Caco-2 (cell line): ENCODE measurements around the gene MTMR12. TPM values are rescaled to one million over a fixed set of nuclear protein-coding genes. Genes with fewer than 3 reads are reported as not detected.

Source experiments
- BruUV-seq: library from RNA; stranded (reverse); fragments of 400-500 nt; replicated peaks from 2 replicates; lab custom pipeline; 2021; lab: Mats Ljungman, UMichigan
- CTCF ChIA-PET: fragments of 300-600 bp; sonication (Branson Sonifier 250); formaldehyde crosslinking; loops from one replicate; lab custom pipeline; 2022; ENCODE audit warnings: antibody characterized with exemption; lab: Charles Lee
- POLR2A ChIA-PET: fragments of 300-600 bp; sonication (Branson Sonifier 250); formaldehyde crosslinking; loops from one replicate; lab custom pipeline; 2022; ENCODE audit warnings: antibody characterized with exemption; lab: Charles Lee
- DNase-seq, 2 experiments: peaks; one replicate each; pipeline versions ENCODE4 v3.0.0 to v3.0.0-alpha.2; 2020 to 2022
- H3K27me3 ChIP-seq: replicated peaks from 2 replicates; pipeline ENCODE4 v1.6.0; 2011; ENCODE audit warnings: low read length; ENCODE audit not compliant: control insufficient read depth, insufficient read depth
- H3K36me3 ChIP-seq: 2 replicates; pipeline ENCODE4 v1.5.1; 2011; ENCODE audit warnings: low read length; ENCODE audit not compliant: control insufficient read depth, insufficient read depth
- H3K4me1 ChIP-seq: fragments of 250-450 bp; sonication (Bioruptor Pico); 2 replicates; pipeline ENCODE4 v1.5.1; 2020; ENCODE audit warnings: mild to moderate bottlenecking
- H3K4me3 ChIP-seq: 2 replicates; pipeline ENCODE4 v1.5.1; 2011; ENCODE audit warnings: low read depth, mild to moderate bottlenecking, control low read depth, low read length
- H3K9me3 ChIP-seq: fragments of 250-450 bp; sonication (Bioruptor Pico); 2 replicates; pipeline ENCODE4 v1.5.1; 2020; ENCODE audit warnings: mild to moderate bottlenecking, moderate library complexity
- H3K27ac Mint-ChIP-seq: one replicate; pipeline ENCODE4 v1.8.0; 2022; ENCODE audit warnings: mixed read lengths; ENCODE audit not compliant: unreplicated experiment
- H3K27me3 Mint-ChIP-seq: one replicate; pipeline ENCODE4 v1.8.0; 2022; ENCODE audit warnings: mixed read lengths; ENCODE audit not compliant: insufficient read depth, unreplicated experiment
- H3K36me3 Mint-ChIP-seq: one replicate; pipeline ENCODE4 v1.8.0; 2022; ENCODE audit warnings: mild to moderate bottlenecking, mixed read lengths; ENCODE audit not compliant: insufficient read depth, unreplicated experiment
- H3K4me1 Mint-ChIP-seq: one replicate; pipeline ENCODE4 v1.8.0; 2022; ENCODE audit warnings: low read depth, mixed read lengths; ENCODE audit not compliant: unreplicated experiment
- H3K4me3 Mint-ChIP-seq: one replicate; pipeline ENCODE4 v1.8.0; 2022; ENCODE audit warnings: mild to moderate bottlenecking, moderate library complexity, mixed read lengths; ENCODE audit not compliant: unreplicated experiment
- H3K9me3 Mint-ChIP-seq: one replicate; pipeline ENCODE4 v1.8.0; 2022; ENCODE audit warnings: mixed read lengths; ENCODE audit not compliant: unreplicated experiment
- intact Hi-C: fragments of 100-400 bp; cut with micrococcal nuclease; formaldehyde crosslinking; loops from one replicate; pipeline ENCODE4 v1.10.0; 2022; ENCODE audit not compliant: unreplicated experiment
- total RNA-seq: library from RNA; stranded (reverse); gene quantifications from 2 replicates; pipeline ENCODE4 v1.2.3, GENCODE V29; 2022
- TF ChIP-seq, protein P1 (sequence below), 2 experiments: fragments of 200-600 bp in 1 of 2; IDR thresholded peaks; 1 replicate in 1 of 2; 2 replicates in 1 of 2; pipeline versions ENCODE4 v1.5.1 to v1.8.0; 2011 to 2022; ENCODE audit warnings: antibody characterized with exemption in 1 of 2, control low read depth in 1 of 2, inconsistent platforms in 1 of 2, low read depth in 1 of 2, low read length in 1 of 2, mild to moderate bottlenecking in 1 of 2, moderate library complexity in 1 of 2; ENCODE audit not compliant: insufficient read depth in 1 of 2, severe bottlenecking in 1 of 2, unreplicated experiment in 1 of 2

MTMR12 gene
- total RNA-seq, 1 experiment from 2014 or later: 35.1 TPM

GRCh38 chr5:32319926-32320543 lies 7.3 kb upstream of the MTMR12 start:
- Histone ChIP-seq H3K9me3 (peaks cover 7% of the 10 kb centered on the region), H3K36me3 (no peaks in the 10 kb centered on the region; the same call in 1 of the 2 replicates), H3K4me1 (no peaks in the 10 kb centered on the region), H3K27me3 (no peaks in the 10 kb centered on the region), H3K4me3 (no peak overlapping the region)
- ChIA-PET POLR2A (interaction anchor here (0.6 kb wide), 1 partner anchor 179 kb away, joined by 3 read pairs; no protein-coding TSS in a partner anchor), CTCF (interaction anchor here (0.8 kb wide), 1 partner anchor 88 kb away, joined by 5 read pairs; no protein-coding TSS in a partner anchor)
- no TSS peak for BruUV-seq
- intact Hi-C loops: no loop called here
- H3K36me3 Mint-ChIP-seq: peaks cover 6% of the 10 kb centered on the region
- no peaks in the 10 kb centered on the region for H3K9me3 Mint-ChIP-seq
- TF ChIP-seq, protein P1, sequence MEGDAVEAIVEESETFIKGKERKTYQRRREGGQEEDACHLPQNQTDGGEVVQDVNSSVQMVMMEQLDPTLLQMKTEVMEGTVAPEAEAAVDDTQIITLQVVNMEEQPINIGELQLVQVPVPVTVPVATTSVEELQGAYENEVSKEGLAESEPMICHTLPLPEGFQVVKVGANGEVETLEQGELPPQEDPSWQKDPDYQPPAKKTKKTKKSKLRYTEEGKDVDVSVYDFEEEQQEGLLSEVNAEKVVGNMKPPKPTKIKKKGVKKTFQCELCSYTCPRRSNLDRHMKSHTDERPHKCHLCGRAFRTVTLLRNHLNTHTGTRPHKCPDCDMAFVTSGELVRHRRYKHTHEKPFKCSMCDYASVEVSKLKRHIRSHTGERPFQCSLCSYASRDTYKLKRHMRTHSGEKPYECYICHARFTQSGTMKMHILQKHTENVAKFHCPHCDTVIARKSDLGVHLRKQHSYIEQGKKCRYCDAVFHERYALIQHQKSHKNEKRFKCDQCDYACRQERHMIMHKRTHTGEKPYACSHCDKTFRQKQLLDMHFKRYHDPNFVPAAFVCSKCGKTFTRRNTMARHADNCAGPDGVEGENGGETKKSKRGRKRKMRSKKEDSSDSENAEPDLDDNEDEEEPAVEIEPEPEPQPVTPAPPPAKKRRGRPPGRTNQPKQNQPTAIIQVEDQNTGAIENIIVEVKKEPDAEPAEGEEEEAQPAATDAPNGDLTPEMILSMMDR (IDR thresholded peaks at IDR 0.05; ENCODE audit: insufficient read depth in 1 of 2, low read depth in 1 of 2, low read length in 1 of 2, severe bottlenecking in 1 of 2, unreplicated experiment in 1 of 2): no peak
- no peaks in the 10 kb centered on the region for H3K4me1 Mint-ChIP-seq
- no peaks in the 10 kb centered on the region for H3K27me3 Mint-ChIP-seq
- H3K4me3 Mint-ChIP-seq: no peak overlapping the region
- no peak for DNase-seq
- no peak overlapping the region for H3K27ac Mint-ChIP-seq

DNA sequence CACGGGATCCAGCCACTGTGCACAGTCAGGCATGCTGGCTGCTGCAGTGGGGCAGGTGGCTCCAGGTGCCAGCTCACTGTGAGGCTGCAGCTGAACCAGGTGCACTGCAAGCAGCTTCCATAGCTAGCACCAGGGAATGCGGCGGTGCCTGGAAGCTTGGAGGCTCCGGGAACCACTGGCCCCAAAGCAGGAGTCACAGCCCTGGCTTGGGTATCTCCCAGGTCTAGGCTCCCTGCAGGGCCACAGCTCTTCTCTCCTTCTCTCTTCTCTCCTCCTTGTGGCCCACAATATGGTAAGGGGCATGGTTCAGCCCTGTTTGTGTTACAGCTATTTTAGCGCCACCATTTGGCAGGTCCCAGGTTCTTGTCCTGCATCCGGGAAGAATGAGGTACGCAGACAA lies 6.7 kb upstream of the MTMR12 start:
- H3K4me3 ChIP-seq: no peak overlapping the region
- BruUV-seq: no TSS peak
- no peaks in the 10 kb centered on the region for H3K4me1 Mint-ChIP-seq
- no peak overlapping the region for H3K4me3 Mint-ChIP-seq
- no peaks in the 10 kb centered on the region for H3K4me1 ChIP-seq
- no peaks in the 10 kb centered on the region for H3K9me3 Mint-ChIP-seq
- H3K27me3 Mint-ChIP-seq: no peaks in the 10 kb centered on the region
- no peak overlapping the region for H3K27ac Mint-ChIP-seq
- intact Hi-C loops: no loop called here
- CTCF ChIA-PET: interaction anchor here (0.8 kb wide), 2 partner anchors 45 to 87 kb away, joined by 3 to 5 read pairs; no protein-coding TSS in a partner anchor
- no peaks in the 10 kb centered on the region for H3K27me3 ChIP-seq
- peaks cover 6% of the 10 kb centered on the region for H3K36me3 Mint-ChIP-seq
- no peak for DNase-seq
- H3K36me3 ChIP-seq: no peaks in the 10 kb centered on the region; the same call in 1 of the 2 replicates
- H3K9me3 ChIP-seq: peaks cover 7% of the 10 kb centered on the region
- POLR2A ChIA-PET: interaction anchor here (0.6 kb wide), 1 partner anchor 178 kb away, joined by 3 read pairs; no protein-coding TSS in a partner anchor
- TF ChIP-seq, protein P1 (IDR thresholded peaks at IDR 0.05; ENCODE audit: insufficient read depth in 1 of 2, low read depth in 1 of 2, low read length in 1 of 2, severe bottlenecking in 1 of 2, unreplicated experiment in 1 of 2): no peak

GRCh38 chr5:32317041-32317440 lies 4.3 kb upstream of the MTMR12 start:
- peaks cover 6% of the 10 kb centered on the region for H3K36me3 Mint-ChIP-seq
- H3K4me3 Mint-ChIP-seq: no peak overlapping the region
- intact Hi-C loops: no loop called here
- no TSS peak for BruUV-seq
- no peaks in the 10 kb centered on the region for H3K27me3 ChIP-seq
- peaks cover 6% of the 10 kb centered on the region for H3K9me3 ChIP-seq
- no peaks in the 10 kb centered on the region for H3K4me1 ChIP-seq
- H3K9me3 Mint-ChIP-seq: no peaks in the 10 kb centered on the region
- no peaks in the 10 kb centered on the region; the same call in 1 of the 2 replicates for H3K36me3 ChIP-seq
- POLR2A ChIA-PET: no interaction called here
- DNase-seq: no peak
- H3K4me3 ChIP-seq: no peak overlapping the region
- CTCF ChIA-PET: no interaction called here
- H3K27ac Mint-ChIP-seq: no peak overlapping the region
- no peaks in the 10 kb centered on the region for H3K27me3 Mint-ChIP-seq
- TF ChIP-seq, protein P1 (IDR thresholded peaks at IDR 0.05; ENCODE audit: insufficient read depth in 1 of 2, low read depth in 1 of 2, low read length in 1 of 2, severe bottlenecking in 1 of 2, unreplicated experiment in 1 of 2): no peak
- H3K4me1 Mint-ChIP-seq: no peaks in the 10 kb centered on the region
